DND-41 (cell line): ENCODE measurements around the gene AGA.

Experiments
- ATAC-seq: fragments of 200-7000 bp; cut with Tn5 transposase; 3 replicates; pipeline ENCODE4 v1.9.1; 2021; ENCODE audit warnings: low read depth; ENCODE audit not compliant: insufficient read depth
- DNase-seq: peaks from one replicate; pipeline ENCODE4 v3.0.0-alpha.2; 2020
- H2AFZ ChIP-seq: 2 replicates; pipeline ENCODE4 v1.6.0; 2012; ENCODE audit warnings: low read depth, low read length
- H3K27ac ChIP-seq: 2 replicates; pipeline ENCODE4 v1.5.1; 2012; ENCODE audit warnings: low read length, inconsistent platforms
- H3K27me3 ChIP-seq: fragments of 200-600 bp; sonication (generic); 2 replicates; pipeline ENCODE4 v1.6.0; 2012; ENCODE audit warnings: low read length, mild to moderate bottlenecking, inconsistent platforms; ENCODE audit not compliant: insufficient read depth, poor library complexity
- H3K36me3 ChIP-seq: 2 replicates; pipeline ENCODE4 v1.5.1; 2012; ENCODE audit warnings: low read length, inconsistent platforms; ENCODE audit not compliant: insufficient read depth
- H3K4me1 ChIP-seq: 2 replicates; pipeline ENCODE4 v1.5.1; 2012; ENCODE audit warnings: mild to moderate bottlenecking, low read length; ENCODE audit not compliant: insufficient read depth
- H3K4me2 ChIP-seq: 2 replicates; pipeline ENCODE4 v1.6.0; 2012; ENCODE audit warnings: mild to moderate bottlenecking, moderate library complexity, low read length, inconsistent platforms; ENCODE audit not compliant: insufficient read depth
- H3K4me3 ChIP-seq, 2 experiments: fragments of 200-600 bp in 1 of 2; shearing (Covaris generic) in 1 of 2; 2 replicates each; pipeline ENCODE4 v1.5.1; 2012 to 2016; ENCODE audit warnings: inconsistent platforms in 2 of 2, low read length in 2 of 2, mild to moderate bottlenecking in 2 of 2, low read depth in 1 of 2, moderate library complexity in 1 of 2
- H3K79me2 ChIP-seq: 2 replicates; pipeline ENCODE4 v1.6.0; 2012; ENCODE audit warnings: low read length, inconsistent platforms; ENCODE audit not compliant: insufficient read depth
- H3K9ac ChIP-seq: 2 replicates; pipeline ENCODE4 v1.6.0; 2012; ENCODE audit warnings: low read depth, mild to moderate bottlenecking, inconsistent platforms, low read length, moderate library complexity
- H3K9me3 ChIP-seq: 2 replicates; pipeline ENCODE4 v1.5.1; 2012; ENCODE audit warnings: low read length, moderate library complexity, mild to moderate bottlenecking, inconsistent platforms; ENCODE audit not compliant: insufficient read depth, severe bottlenecking
- H4K20me1 ChIP-seq: 2 replicates; pipeline ENCODE4 v1.6.0; 2012; ENCODE audit warnings: low read length; ENCODE audit not compliant: insufficient read depth
- EZH2 ChIP-seq: IDR thresholded peaks from 3 replicates; pipeline ENCODE4 v1.6.1; 2012; ENCODE audit warnings: borderline replicate concordance, low read depth, mild to moderate bottlenecking, moderate library complexity, low read length, inconsistent platforms; ENCODE audit not compliant: severe bottlenecking
- TF ChIP-seq, protein P1 (sequence below): IDR thresholded peaks from 2 replicates; pipeline ENCODE4 v1.5.1; 2012; ENCODE audit warnings: borderline replicate concordance, low read length, moderate library complexity, mild to moderate bottlenecking; ENCODE audit not compliant: poor library complexity, severe bottlenecking; ENCODE audit errors: extremely low read depth

The AGA gene

DNA sequence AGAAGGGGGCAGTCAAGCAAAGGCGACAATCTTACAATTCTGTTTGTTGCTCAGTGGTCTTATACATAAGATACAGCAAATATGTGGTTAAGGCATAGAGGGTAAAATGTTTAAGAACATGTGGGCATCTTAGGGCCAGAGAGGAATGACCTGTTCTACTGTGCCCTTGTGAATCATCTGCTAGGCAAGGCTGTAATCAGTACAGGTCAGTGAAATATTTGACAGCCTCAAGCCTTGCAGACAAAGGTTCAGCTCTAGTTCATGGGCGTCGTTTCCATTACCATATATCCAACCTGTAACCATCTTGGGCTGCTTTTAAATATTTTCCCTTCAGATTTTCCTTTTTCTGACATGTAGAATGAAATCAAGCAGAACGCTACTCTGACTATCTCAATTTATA lies 37.3 kb downstream of the AGA start:
- no peak overlapping the region for H2AFZ ChIP-seq
- H3K4me1 ChIP-seq: peaks cover 14% of the 10 kb centered on the region
- H3K4me2 ChIP-seq: no peak overlapping the region
- no peak overlapping the region for H3K4me3 ChIP-seq
- DNase-seq (no peak), ATAC-seq (no peak)
- no peaks in the 10 kb centered on the region for H3K27me3 ChIP-seq
- H3K27ac ChIP-seq: no peak overlapping the region
- no peak overlapping the region for H3K9ac ChIP-seq
- no peaks in the 10 kb centered on the region for H4K20me1 ChIP-seq
- H3K9me3 ChIP-seq: no peaks in the 10 kb centered on the region
- H3K79me2 ChIP-seq: no peaks in the 10 kb centered on the region
- no peak for TF ChIP-seq EZH2
- TF ChIP-seq, protein P1, sequence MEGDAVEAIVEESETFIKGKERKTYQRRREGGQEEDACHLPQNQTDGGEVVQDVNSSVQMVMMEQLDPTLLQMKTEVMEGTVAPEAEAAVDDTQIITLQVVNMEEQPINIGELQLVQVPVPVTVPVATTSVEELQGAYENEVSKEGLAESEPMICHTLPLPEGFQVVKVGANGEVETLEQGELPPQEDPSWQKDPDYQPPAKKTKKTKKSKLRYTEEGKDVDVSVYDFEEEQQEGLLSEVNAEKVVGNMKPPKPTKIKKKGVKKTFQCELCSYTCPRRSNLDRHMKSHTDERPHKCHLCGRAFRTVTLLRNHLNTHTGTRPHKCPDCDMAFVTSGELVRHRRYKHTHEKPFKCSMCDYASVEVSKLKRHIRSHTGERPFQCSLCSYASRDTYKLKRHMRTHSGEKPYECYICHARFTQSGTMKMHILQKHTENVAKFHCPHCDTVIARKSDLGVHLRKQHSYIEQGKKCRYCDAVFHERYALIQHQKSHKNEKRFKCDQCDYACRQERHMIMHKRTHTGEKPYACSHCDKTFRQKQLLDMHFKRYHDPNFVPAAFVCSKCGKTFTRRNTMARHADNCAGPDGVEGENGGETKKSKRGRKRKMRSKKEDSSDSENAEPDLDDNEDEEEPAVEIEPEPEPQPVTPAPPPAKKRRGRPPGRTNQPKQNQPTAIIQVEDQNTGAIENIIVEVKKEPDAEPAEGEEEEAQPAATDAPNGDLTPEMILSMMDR: no peak
- H3K36me3 ChIP-seq: no peaks in the 10 kb centered on the region

DNA sequence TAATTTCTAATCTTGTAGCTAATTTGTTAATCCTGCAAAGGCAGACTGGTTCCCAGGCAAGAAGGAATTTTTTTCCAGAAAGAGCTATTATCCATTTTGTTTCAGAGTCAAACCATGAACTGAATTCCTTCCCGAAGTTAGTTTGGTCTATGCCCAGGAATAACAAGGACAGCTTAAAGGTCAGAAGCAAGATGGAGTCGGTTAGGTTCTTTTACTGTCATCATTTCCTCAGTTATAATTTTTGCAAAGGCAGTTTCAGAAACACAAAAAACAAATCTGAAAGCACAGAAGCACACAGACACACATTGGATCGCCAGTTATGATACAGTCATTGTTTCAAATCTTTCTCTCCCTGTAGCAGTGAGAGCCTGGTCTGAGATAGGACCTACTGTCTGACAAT lies 37.9 kb downstream of the AGA start:
- peaks cover 14% of the 10 kb centered on the region for H3K4me1 ChIP-seq

DNA sequence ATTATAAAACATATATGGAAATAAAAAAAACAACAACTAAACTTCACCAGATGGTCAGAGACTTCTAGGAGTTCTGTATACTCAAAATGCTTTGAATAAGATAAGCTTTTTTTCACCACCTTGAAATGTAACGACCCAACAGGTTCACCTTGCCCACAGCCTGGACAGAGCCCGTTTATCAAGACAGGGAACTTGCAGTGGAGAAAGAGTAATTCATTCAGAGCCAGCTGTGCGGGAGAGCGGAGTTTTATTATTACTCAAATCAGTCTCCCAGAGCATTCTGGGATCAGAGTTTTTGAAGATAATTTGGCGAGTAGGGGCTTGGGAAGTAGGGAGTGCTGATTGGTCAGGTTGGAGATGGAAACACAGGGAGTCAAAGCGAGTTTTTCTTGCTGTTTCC lies 38.5 kb downstream of the AGA start:
- Histone ChIP-seq H4K20me1 (no peaks in the 10 kb centered on the region), H3K27me3 (no peaks in the 10 kb centered on the region), H3K36me3 (no peaks in the 10 kb centered on the region), H2AFZ (no peak overlapping the region), H3K4me2 (no peak overlapping the region), H3K27ac (no peak overlapping the region), H3K79me2 (no peaks in the 10 kb centered on the region), H3K4me1 (peaks cover 14% of the 10 kb centered on the region), H3K9ac (no peak overlapping the region), H3K4me3 (no peak overlapping the region), H3K9me3 (no peaks in the 10 kb centered on the region)
- DNase-seq (no peak), ATAC-seq (no peak)
- no peak for TF ChIP-seq EZH2
- TF ChIP-seq, protein P1: no peak

More for the DNA sequence above, 37.9 kb downstream of the AGA start:
- Histone ChIP-seq H3K9me3 (no peaks in the 10 kb centered on the region), H3K36me3 (no peaks in the 10 kb centered on the region), H3K9ac (no peak overlapping the region), H2AFZ (no peak overlapping the region), H3K79me2 (no peaks in the 10 kb centered on the region), H3K27ac (no peak overlapping the region), H4K20me1 (no peaks in the 10 kb centered on the region), H3K27me3 (no peaks in the 10 kb centered on the region), H3K4me3 (no peak overlapping the region), H3K4me2 (no peak overlapping the region)
- TF ChIP-seq, protein P1: no peak
- no peak for TF ChIP-seq EZH2
- DNase-seq: no peak
- ATAC-seq: no peak

DNA sequence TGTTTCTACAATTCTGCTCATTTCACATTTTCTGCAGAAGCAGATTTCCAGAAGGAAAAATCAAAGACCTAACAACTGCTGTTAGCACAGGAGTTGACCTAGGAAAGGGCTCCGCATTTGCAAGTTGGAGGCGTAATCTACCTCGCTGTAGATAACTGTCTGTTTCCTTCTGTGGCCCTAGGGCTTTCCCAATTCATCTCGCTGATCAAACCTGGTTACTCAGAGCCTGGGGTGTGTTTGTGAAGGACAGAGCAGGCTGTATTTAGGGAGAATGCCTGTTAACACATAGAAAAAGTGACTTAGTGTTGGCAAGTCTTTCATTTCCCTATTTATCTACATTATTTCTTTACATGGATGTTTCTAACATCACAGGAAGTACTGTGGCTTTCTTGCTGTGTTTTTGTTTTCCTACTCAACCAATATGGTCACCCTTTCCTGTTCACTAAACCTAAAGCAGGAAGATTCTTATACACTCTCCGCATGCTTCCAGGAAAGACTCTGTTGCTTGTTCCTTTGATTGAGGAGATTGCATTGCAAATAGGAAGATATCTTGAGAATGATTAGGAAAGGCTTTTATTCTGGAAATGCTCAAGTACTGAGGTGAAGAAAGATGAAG lies 40.5 kb downstream of the AGA start:
- TF ChIP-seq, protein P1: no peak
- no peak for TF ChIP-seq EZH2
- Histone ChIP-seq H3K9me3 (no peaks in the 10 kb centered on the region), H3K4me2 (peak overlapping the region; percentile 7; the same call in 1 of the 2 replicates), H2AFZ (peak overlapping the region; percentile 59), H3K36me3 (no peaks in the 10 kb centered on the region), H3K9ac (no peak overlapping the region), H3K79me2 (no peaks in the 10 kb centered on the region), H4K20me1 (no peaks in the 10 kb centered on the region), H3K27me3 (no peaks in the 10 kb centered on the region), H3K27ac (peak overlapping the region; percentile 48), H3K4me1 (peaks cover 14% of the 10 kb centered on the region), H3K4me3 (no peak overlapping the region)
- DNase-seq: peak; percentile 12
- peak; percentile 86 for ATAC-seq
